Measurements from ENCODE around the gene APBA1. TPM values are rescaled to one million over a fixed set of nuclear protein-coding genes. Genes with fewer than 3 reads are reported as not detected.

The APBA1 gene
- total RNA-seq, 1 donor from 2014 or later: 8.7 TPM

- Histone ChIP-seq H3K27ac (no peak overlapping the region), H3K36me3 (no peaks in the 10 kb centered on the region), H3K4me3 (no peak overlapping the region), H3K4me1 (no peaks in the 10 kb centered on the region), H3K27me3 (no peaks in the 10 kb centered on the region), H3K9me3 (no peaks in the 10 kb centered on the region)
- DNase-seq (ENCODE audit: low spot score in 2 of 2): no peak
- TF ChIP-seq CTCF (IDR thresholded peaks at IDR 0.05): no peak
- intact Hi-C loops (cut with DNase I): no loop called here
Measured at GRCh38 chr9:69609156-69609555, 63.0 kb downstream of the APBA1 start.

- Histone ChIP-seq H3K4me3 (no peak overlapping the region), H3K9me3 (no peaks in the 10 kb centered on the region)
Measured at GRCh38 chr9:69606089-69606488, 66.1 kb downstream of the APBA1 start.

GRCh38 chr9:69605406-69605805 is 66.8 kb downstream of the APBA1 start:
- TF ChIP-seq CTCF (IDR thresholded peaks at IDR 0.05): no peak
- H3K4me3 ChIP-seq: no peak overlapping the region
- intact Hi-C loops (cut with DNase I): no loop called here

More at GRCh38 chr9:69606089-69606488, 66.1 kb downstream of the APBA1 start:
- H3K27me3 ChIP-seq: no peaks in the 10 kb centered on the region
- H3K27ac ChIP-seq: no peak overlapping the region
- intact Hi-C loops (cut with DNase I): no loop called here
- H3K4me1 ChIP-seq: no peaks in the 10 kb centered on the region
- no peak for DNase-seq (ENCODE audit: low spot score in 2 of 2)
- no peak for TF ChIP-seq CTCF (IDR thresholded peaks at IDR 0.05)
- no peaks in the 10 kb centered on the region for H3K36me3 ChIP-seq

GRCh38 chr9:69604568-69605219 is 67.5 kb downstream of the APBA1 start:
- no peaks in the 10 kb centered on the region for H3K9me3 ChIP-seq
- H3K4me1 ChIP-seq: peaks cover 0 to 3% of the 10 kb centered on the region in 2 donors
- intact Hi-C loops (cut with DNase I): no loop called here
- no peak overlapping the region for H3K4me3 ChIP-seq
- H3K27me3 ChIP-seq: no peaks in the 10 kb centered on the region
- no peak overlapping the region for H3K27ac ChIP-seq
- H3K36me3 ChIP-seq: no peaks in the 10 kb centered on the region
- no peak for DNase-seq (ENCODE audit: low spot score in 2 of 2)
- no peak for TF ChIP-seq CTCF (IDR thresholded peaks at IDR 0.05)

More at GRCh38 chr9:69605406-69605805, 66.8 kb downstream of the APBA1 start:
- no peaks in the 10 kb centered on the region for H3K9me3 ChIP-seq
- no peaks in the 10 kb centered on the region for H3K36me3 ChIP-seq
- H3K27me3 ChIP-seq: no peaks in the 10 kb centered on the region
- H3K27ac ChIP-seq: no peak overlapping the region
- DNase-seq (ENCODE audit: low spot score in 2 of 2): no peak
- no peaks in the 10 kb centered on the region for H3K4me1 ChIP-seq

GRCh38 chr9:69603656-69604055 is 68.5 kb downstream of the APBA1 start:
- no peak overlapping the region for H3K27ac ChIP-seq
- DNase-seq (ENCODE audit: low spot score in 2 of 2): no peak

More at GRCh38 chr9:69603656-69604055, 68.5 kb downstream of the APBA1 start:
- no peak for TF ChIP-seq CTCF (IDR thresholded peaks at IDR 0.05)
- H3K9me3 ChIP-seq: no peaks in the 10 kb centered on the region
- peaks cover 0 to 6% of the 10 kb centered on the region in 2 donors for H3K4me1 ChIP-seq
- intact Hi-C loops (cut with DNase I): no loop called here
- no peaks in the 10 kb centered on the region for H3K27me3 ChIP-seq
- no peak overlapping the region for H3K4me3 ChIP-seq
- H3K36me3 ChIP-seq: no peaks in the 10 kb centered on the region

Data from ascending aorta (tissue), 2 donors.